NCI-H1105 (cell line): Measurements from ENCODE around the gene ARRDC5.
"Not testable (repeated sequence)": the region's sequence is repeated elsewhere in the genome, so short reads cannot be mapped to it uniquely, and the experiment has no call there.

Source experiments
- DNase-seq: peaks from one replicate; lab custom pipeline; 2025; lab: John Stamatoyannopoulos, UW

The ARRDC5 gene

GRCh38 chr19:4902796-4903195 lies at the start of gene ARRDC5:
ARRDC5 (minus strand) TSS chr19:4902896; CDS start chr19:4902825, 71 bp downstream.
- no peak for DNase-seq

- no peak for DNase-seq
These were observed 49.0 kb upstream of the ARRDC5 start for GRCh38 chr19:4951656-4952055.

GRCh38 chr19:4950650-4951049 lies 48.0 kb upstream of the ARRDC5 start:
- DNase-seq = not testable (repeated sequence)

GRCh38 chr19:4941638-4942169 lies 39.0 kb upstream of the ARRDC5 start:
- DNase-seq = not testable (repeated sequence)

GRCh38 chr19:4939466-4939865 lies 36.8 kb upstream of the ARRDC5 start:
- DNase-seq = no peak

GRCh38 chr19:4938461-4938860 lies 35.8 kb upstream of the ARRDC5 start:
- DNase-seq = not testable (repeated sequence)

GRCh38 chr19:4937060-4937459 lies 34.4 kb upstream of the ARRDC5 start:
- DNase-seq = no peak

GRCh38 chr19:4935444-4935843 lies 32.7 kb upstream of the ARRDC5 start:
- no peak for DNase-seq

GRCh38 chr19:4933528-4933927 lies 30.8 kb upstream of the ARRDC5 start:
- no peak for DNase-seq

GRCh38 chr19:4932711-4933110 lies 30.0 kb upstream of the ARRDC5 start:
- DNase-seq = no peak

- DNase-seq = no peak
These were observed 28.0 kb upstream of the ARRDC5 start for GRCh38 chr19:4930664-4931063.

GRCh38 chr19:4929186-4929585 lies 26.5 kb upstream of the ARRDC5 start:
- no peak for DNase-seq

GRCh38 chr19:4923276-4923747 lies 20.6 kb upstream of the ARRDC5 start:
- DNase-seq = no peak

- DNase-seq = no peak
These were observed 20.0 kb upstream of the ARRDC5 start for GRCh38 chr19:4922530-4923275.

- no peak for DNase-seq
These were observed 13.8 kb upstream of the ARRDC5 start for GRCh38 chr19:4916292-4917082.

GRCh38 chr19:4914736-4915501 lies 12.2 kb upstream of the ARRDC5 start:
- DNase-seq = no peak

GRCh38 chr19:4913996-4914735 lies 11.5 kb upstream of the ARRDC5 start:
- no peak for DNase-seq

GRCh38 chr19:4911786-4912672 lies 9.3 kb upstream of the ARRDC5 start:
- no peak for DNase-seq

GRCh38 chr19:4911314-4911713 lies 8.6 kb upstream of the ARRDC5 start:
- no peak for DNase-seq

GRCh38 chr19:4910594-4911281 lies 8.0 kb upstream of the ARRDC5 start:
- no peak for DNase-seq
